Esophagus muscularis mucosa (tissue), 4 donors: Measurements from ENCODE around the gene PSKH1. TPM values are rescaled to one million over a fixed set of nuclear protein-coding genes. Genes with fewer than 3 reads are reported as not detected.

Experiments used
- DNase-seq: peaks from one replicate; pipeline ENCODE4 v3.0.0-alpha.2; 2017; ENCODE audit errors: extremely low spot score
- H3K27ac ChIP-seq, 4 donors: fragments of 200-600 bp; sonication (generic); replicated peaks in 1 of 4; 1 replicate in 3 of 4; 2 replicates in 1 of 4; pipeline ENCODE4 v1.5.1; 2016 to 2019; ENCODE audit warnings: mild to moderate bottlenecking in 1 of 4
- H3K27me3 ChIP-seq, 4 donors: fragments of 200-600 bp; sonication (generic); one replicate each; pipeline versions ENCODE4 v1.5.1 to v1.6.0; 2016 to 2019
- H3K36me3 ChIP-seq, 4 donors: fragments of 200-600 bp; sonication (generic); one replicate each; pipeline ENCODE4 v1.5.1; 2016 to 2019
- H3K4me1 ChIP-seq, 4 donors: fragments of 200-600 bp; sonication (generic); one replicate each; pipeline ENCODE4 v1.5.1; 2016 to 2019
- H3K4me3 ChIP-seq, 4 donors: fragments of 200-600 bp; sonication (generic); 1 replicate in 2 of 4; 2 replicates in 2 of 4; pipeline ENCODE4 v1.5.1; 2016 to 2019; ENCODE audit warnings: mild to moderate bottlenecking in 4 of 4, moderate library complexity in 1 of 4
- H3K9me3 ChIP-seq, 4 donors: fragments of 200-600 bp; sonication (generic); 1 replicate in 3 of 4; 2 replicates in 1 of 4; pipeline ENCODE4 v1.5.1; 2016 to 2019
- EP300 ChIP-seq: sonication (generic); formaldehyde crosslinking; IDR thresholded peaks from one replicate; pipeline ENCODE4 v1.6.1; 2017; ENCODE audit warnings: antibody characterized with exemption
- POLR2A ChIP-seq: fragments of 450-650 bp; IDR thresholded peaks from one replicate; pipeline ENCODE4 v1.6.1; 2017; ENCODE audit warnings: antibody characterized with exemption, moderate library complexity, mild to moderate bottlenecking, low read depth
- POLR2AphosphoS5 ChIP-seq, 2 donors: sonication (generic); formaldehyde crosslinking; IDR thresholded peaks; one replicate each; pipeline ENCODE4 v1.6.1; 2017; ENCODE audit warnings: antibody characterized with exemption in 2 of 2
- WGBS: methylation state at CpG from one replicate; pipeline ENCODE4 v1.1.5; 2018; 5-methylcytosine and 5-hydroxymethylcytosine counted together
- intact Hi-C: fragments of 100-400 bp; cut with DNase I; formaldehyde crosslinking; loops from one replicate; pipeline ENCODE4 v1.15.1; 2023
- total RNA-seq, 4 donors: library from RNA; depleted of rRNA; stranded (reverse); fragments of >200 nt; gene quantifications; one replicate each; pipeline versions ENCODE4 v1.1.0 to v1.2.1, GENCODE V29; 2016
- TF ChIP-seq, protein P1 (sequence below), 3 experiments: fragments of 200-600 bp in 2 of 3; fragments of 450-650 bp in 1 of 3; sonication (generic) in 2 of 3; IDR thresholded peaks; one replicate each; pipeline ENCODE4 v1.5.1; 2017 to 2019; ENCODE audit warnings: antibody characterized with exemption in 3 of 3, mild to moderate bottlenecking in 2 of 3, moderate library complexity in 1 of 3

Gene PSKH1
- total RNA-seq, 4 donors from 2014 or later, result 16.1 to 35.4 (median 26.4) TPM

GRCh38 chr16:67940446-67941089, 47.5 kb downstream of the PSKH1 start:
- Histone ChIP-seq H3K4me1 (peaks cover 31 to 64% (median 55%) of the 10 kb centered on the region in 4 donors), H3K4me3 (no peak overlapping the region), H3K27me3 (no peaks in the 10 kb centered on the region), H3K9me3 (no peaks in the 10 kb centered on the region), H3K27ac (peak overlapping the region in 1 of 4 donors; percentile 47), H3K36me3 (peaks cover 26 to 68% (median 55%) of the 10 kb centered on the region in 4 donors)
- 88% methylated on average over 5 of the region's 5 CpGs for WGBS
- TF ChIP-seq EP300, result no peak
- TF ChIP-seq, protein P1, sequence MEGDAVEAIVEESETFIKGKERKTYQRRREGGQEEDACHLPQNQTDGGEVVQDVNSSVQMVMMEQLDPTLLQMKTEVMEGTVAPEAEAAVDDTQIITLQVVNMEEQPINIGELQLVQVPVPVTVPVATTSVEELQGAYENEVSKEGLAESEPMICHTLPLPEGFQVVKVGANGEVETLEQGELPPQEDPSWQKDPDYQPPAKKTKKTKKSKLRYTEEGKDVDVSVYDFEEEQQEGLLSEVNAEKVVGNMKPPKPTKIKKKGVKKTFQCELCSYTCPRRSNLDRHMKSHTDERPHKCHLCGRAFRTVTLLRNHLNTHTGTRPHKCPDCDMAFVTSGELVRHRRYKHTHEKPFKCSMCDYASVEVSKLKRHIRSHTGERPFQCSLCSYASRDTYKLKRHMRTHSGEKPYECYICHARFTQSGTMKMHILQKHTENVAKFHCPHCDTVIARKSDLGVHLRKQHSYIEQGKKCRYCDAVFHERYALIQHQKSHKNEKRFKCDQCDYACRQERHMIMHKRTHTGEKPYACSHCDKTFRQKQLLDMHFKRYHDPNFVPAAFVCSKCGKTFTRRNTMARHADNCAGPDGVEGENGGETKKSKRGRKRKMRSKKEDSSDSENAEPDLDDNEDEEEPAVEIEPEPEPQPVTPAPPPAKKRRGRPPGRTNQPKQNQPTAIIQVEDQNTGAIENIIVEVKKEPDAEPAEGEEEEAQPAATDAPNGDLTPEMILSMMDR (IDR thresholded peaks at IDR 0.05), result no peak
- no peak for TF ChIP-seq POLR2AphosphoS5 (IDR thresholded peaks at IDR 0.05)
- TF ChIP-seq POLR2A, result no peak
- intact Hi-C loops, result no loop called here
- no peak for DNase-seq

- Histone ChIP-seq H3K4me3 (no peak overlapping the region), H3K27ac (peak overlapping the region; percentile 31 to 85 (median 60)), H3K36me3 (peaks cover 37 to 78% (median 66%) of the 10 kb centered on the region in 4 donors), H3K27me3 (no peaks in the 10 kb centered on the region), H3K4me1 (peaks cover 36 to 74% (median 64%) of the 10 kb centered on the region in 4 donors), H3K9me3 (no peaks in the 10 kb centered on the region)
- WGBS, result 76% methylated on average over 8 of the region's 9 CpGs
- DNase-seq, result no peak
- intact Hi-C loops, result no loop called here
- TF ChIP-seq POLR2AphosphoS5 (IDR thresholded peaks at IDR 0.05) (no peak), POLR2A (no peak), EP300 (no peak)
- TF ChIP-seq, protein P1 (IDR thresholded peaks at IDR 0.05), result no peak
These were observed 48.6 kb downstream of the PSKH1 start for GRCh38 chr16:67941469-67942199.

GRCh38 chr16:67942200-67942509, 49.1 kb downstream of the PSKH1 start:
- H3K4me1 ChIP-seq, result peaks cover 31 to 75% (median 59%) of the 10 kb centered on the region in 4 donors

GRCh38 chr16:67942510-67943255, 49.6 kb downstream of the PSKH1 start:
- Histone ChIP-seq H3K4me3 (no peak overlapping the region), H3K36me3 (peaks cover 48 to 89% (median 76%) of the 10 kb centered on the region in 4 donors), H3K9me3 (no peaks in the 10 kb centered on the region), H3K27ac (peak overlapping the region; percentile 74 to 85 (median 82)), H3K27me3 (no peaks in the 10 kb centered on the region), H3K4me1 (peaks cover 29 to 71% (median 55%) of the 10 kb centered on the region in 4 donors)
- TF ChIP-seq POLR2A (no peak), POLR2AphosphoS5 (IDR thresholded peaks at IDR 0.05) (peak in 1 of 2 donors; percentile 34)
- intact Hi-C loops, result no loop called here
- DNase-seq, result no peak
- WGBS, result 85% methylated on average over 4 of the region's 27 CpGs

More at GRCh38 chr16:67942200-67942509, 49.1 kb downstream of the PSKH1 start:
- H3K36me3 ChIP-seq, result peaks cover 42 to 84% (median 71%) of the 10 kb centered on the region in 4 donors
- intact Hi-C loops, result no loop called here
- no peaks in the 10 kb centered on the region for H3K27me3 ChIP-seq
- DNase-seq, result no peak
- 83% methylated on average over 6 of the region's 6 CpGs for WGBS
- peak overlapping the region in 3 of 4 donors; percentile 74 to 85 (median 84) for H3K27ac ChIP-seq
- no peak overlapping the region for H3K4me3 ChIP-seq
- TF ChIP-seq, protein P1 (IDR thresholded peaks at IDR 0.05), result peak; percentile 35 to 70 (median 44)
- no peak for TF ChIP-seq EP300
- TF ChIP-seq POLR2A, result no peak
- H3K9me3 ChIP-seq, result no peaks in the 10 kb centered on the region

DNA sequence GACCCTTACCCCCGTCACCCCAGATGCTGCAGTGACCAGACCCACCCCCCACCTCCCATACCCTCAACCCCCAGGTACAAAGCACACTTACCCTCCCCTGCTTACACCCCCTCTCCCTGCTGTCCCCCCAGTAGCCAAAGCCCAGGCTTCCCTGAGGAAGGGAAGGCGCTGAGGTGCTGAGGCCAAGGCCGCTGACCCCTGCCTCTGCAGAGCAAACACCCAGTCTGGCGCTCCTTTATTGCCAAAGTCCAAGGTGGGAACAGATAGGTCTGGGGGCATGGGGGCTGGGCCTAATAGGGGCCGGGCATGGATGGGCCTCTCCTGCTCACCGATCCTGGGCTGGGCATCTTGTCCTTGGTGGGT, 50.2 kb downstream of the PSKH1 start:
- no peaks in the 10 kb centered on the region for H3K27me3 ChIP-seq
- WGBS, result 97% methylated on average over 3 of the region's 6 CpGs
- intact Hi-C loops, result no loop called here
- H3K4me1 ChIP-seq, result peaks cover 29 to 70% (median 56%) of the 10 kb centered on the region in 4 donors
- H3K9me3 ChIP-seq, result no peaks in the 10 kb centered on the region
- H3K36me3 ChIP-seq, result peaks cover 53 to 94% (median 82%) of the 10 kb centered on the region in 4 donors
- no peak overlapping the region for H3K4me3 ChIP-seq
- DNase-seq, result no peak
- H3K27ac ChIP-seq, result peak overlapping the region; percentile 74 to 85 (median 82)
- TF ChIP-seq POLR2AphosphoS5 (IDR thresholded peaks at IDR 0.05) (no peak), EP300 (no peak), POLR2A (no peak)
- TF ChIP-seq, protein P1 (IDR thresholded peaks at IDR 0.05), result no peak
